GM12878 (cell line): Measurements from ENCODE around the gene WWOX. TPM values are rescaled to one million over a fixed set of nuclear protein-coding genes. Genes with fewer than 3 reads are reported as not detected.

Source experiments
- ATAC-seq: fragments of 200-7000 bp; cut with Tn5 transposase; 3 replicates; pipeline ENCODE4 v1.9.1; 2020; ENCODE audit warnings: mild to moderate bottlenecking, moderate library complexity
- BruUV-seq: library from RNA; stranded (reverse); fragments of 400-500 nt; replicated peaks from 2 replicates; lab custom pipeline; 2021; lab: Mats Ljungman, UMichigan
- CTCF ChIA-PET: fragments of 300-600 bp; sonication (Branson Sonifier 250); formaldehyde crosslinking; extraction: SDS; loops from one replicate; lab custom pipeline; 2021; ENCODE audit warnings: inconsistent platforms; lab: Yijun Ruan, JAX
- POLR2A ChIA-PET: fragments of 350-600 bp; formaldehyde crosslinking; extraction: SDS; loops from one replicate; lab custom pipeline; 2021; ENCODE audit warnings: inconsistent platforms; lab: Charles Lee
- RAD21 ChIA-PET: fragments of 300-600 bp; sonication (Branson Sonifier 250); formaldehyde crosslinking; loops from one replicate; lab custom pipeline; 2023; ENCODE audit warnings: antibody characterized with exemption; ENCODE audit not compliant: unreplicated experiment; lab: Charles Lee
- SMC1A ChIA-PET: fragments of 300-600 bp; sonication (Branson Sonifier 250); formaldehyde crosslinking; loops from one replicate; lab custom pipeline; 2023; ENCODE audit not compliant: unreplicated experiment, uncharacterized antibody; lab: Charles Lee
- DNase-seq: peaks from one replicate; pipeline ENCODE4 v3.0.0-alpha.2; 2011; ENCODE audit warnings: low read depth, low spot score
- FAIRE-seq: peaks from 3 replicates; lab custom pipeline; 2011; peaks lifted over from hg19 to GRCh38; lab: Jason Lieb, UNC
- H2AFZ ChIP-seq: 2 replicates; pipeline ENCODE4 v1.6.0; 2011; ENCODE audit warnings: low read depth, low read length, control low read depth; ENCODE audit not compliant: control insufficient read depth
- H3K27ac ChIP-seq: 2 replicates; pipeline ENCODE4 v1.5.1; 2011; ENCODE audit warnings: control low read depth; ENCODE audit not compliant: control insufficient read depth, insufficient read depth
- H3K27me3 ChIP-seq, 2 experiments: replicated peaks in 1 of 2; 2 replicates each; pipeline versions ENCODE4 v1.6.0 to v1.6.1; 2011; ENCODE audit warnings: low read length in 1 of 2; ENCODE audit not compliant: control insufficient read depth in 2 of 2, insufficient read depth in 2 of 2
- H3K36me3 ChIP-seq, 2 experiments: 2 replicates each; pipeline ENCODE4 v1.5.1; 2011; ENCODE audit warnings: low read length in 1 of 2; ENCODE audit not compliant: control insufficient read depth in 2 of 2, insufficient read depth in 2 of 2
- H3K4me1 ChIP-seq: 2 replicates; pipeline ENCODE4 v1.6.1; 2011; ENCODE audit warnings: mild to moderate bottlenecking, low read length, moderate library complexity, mixed read lengths; ENCODE audit not compliant: control insufficient read depth, insufficient read depth
- H3K4me2 ChIP-seq: 2 replicates; pipeline ENCODE4 v1.6.0; 2011; ENCODE audit warnings: control low read depth; ENCODE audit not compliant: control insufficient read depth, insufficient read depth
- H3K4me3 ChIP-seq: fragments of 200-600 bp; sonication (generic); 2 replicates; pipeline ENCODE4 v1.5.1; 2016
- H3K79me2 ChIP-seq: 2 replicates; pipeline ENCODE4 v1.6.0; 2011; ENCODE audit warnings: low read length; ENCODE audit not compliant: control insufficient read depth, insufficient read depth
- H3K9ac ChIP-seq: 2 replicates; pipeline ENCODE4 v1.8.0; 2011; ENCODE audit warnings: low read length, control low read depth, mixed read lengths; ENCODE audit not compliant: control insufficient read depth, insufficient read depth
- H3K9me3 ChIP-seq: replicated peaks from 3 replicates; pipeline ENCODE4 v1.5.1; 2011; ENCODE audit warnings: mild to moderate bottlenecking, low read length; ENCODE audit not compliant: control insufficient read depth, insufficient read depth
- H4K20me1 ChIP-seq: 2 replicates; pipeline ENCODE4 v1.6.0; 2011; ENCODE audit not compliant: control insufficient read depth, insufficient read depth
- IRF4 ChIP-seq: IDR thresholded peaks from 2 replicates; pipeline ENCODE4 v1.6.1; 2011; ENCODE audit warnings: low read depth, low read length
- MEF2B ChIP-seq: fragments of 450-650 bp; IDR thresholded peaks from 2 replicates; pipeline ENCODE4 v1.6.1; 2018; ENCODE audit warnings: mild to moderate bottlenecking, moderate library complexity; ENCODE audit not compliant: partially characterized antibody, poor library complexity, severe bottlenecking
- MXI1 ChIP-seq: fragments of 150-350 bp; IDR thresholded peaks from 2 replicates; pipeline ENCODE4 v1.6.1; 2011; ENCODE audit warnings: low read depth, mild to moderate bottlenecking, inconsistent platforms, low read length, improper control_type of control experiment
- NR2F1 ChIP-seq: fragments of 450-650 bp; conservative IDR thresholded peaks from 2 replicates; pipeline ENCODE4 v1.6.1; 2017; ENCODE audit warnings: mild to moderate bottlenecking
- RUNX3 ChIP-seq: IDR thresholded peaks from 2 replicates; pipeline ENCODE4 v1.6.1; 2012; ENCODE audit warnings: low read length, inconsistent platforms
- WGBS: methylation state at CpG from one replicate; pipeline ENCODE4 v1.1.6; 2016; ENCODE audit warnings: low lambda C conversion rate; ENCODE audit not compliant: insufficient replicate concordance, insufficient coverage; ENCODE audit errors: missing lambda C conversion rate; 5-methylcytosine and 5-hydroxymethylcytosine counted together
- in situ Hi-C: fragments of 300-500 bp; cut with MboI; formaldehyde crosslinking; loops from 9 replicates; pipeline ENCODE4 v1.14.3; 2018; ENCODE audit warnings: mixed read lengths
- intact Hi-C: fragments of 100-400 bp; cut with micrococcal nuclease; formaldehyde crosslinking; loops from one replicate; pipeline ENCODE4 v1.14.2; 2022; ENCODE audit not compliant: unreplicated experiment
- polyA plus RNA-seq, 11 experiments: library from polyadenylated mRNA; depleted of rRNA in 4 of 11; unstranded in 6 of 11; stranded (reverse) in 5 of 11; fragments of >200 nt; fragmentation: Nextera tagmentation in 4 of 11; fragmentation: Illumina TruSeq in 1 of 11; extraction: Ambion mirVana in 4 of 11; extraction: Trizol in 1 of 11; gene quantifications; 1 replicate in 1 of 11; 2 replicates in 10 of 11; pipeline versions ENCODE4 v1.2.1 to v1.2.3, GENCODE V29; 2011 to 2016; ENCODE audit warnings: inconsistent platforms in 2 of 11, missing spikeins in 2 of 11, low read depth in 1 of 11
- total RNA-seq, 4 experiments: library from RNA; depleted of rRNA in 3 of 4; stranded (reverse); fragments of >200 nt in 3 of 4; fragmentation: Illumina TruSeq in 1 of 4; extraction: Trizol in 1 of 4; gene quantifications; 2 replicates each; pipeline versions ENCODE4 v1.2.1 to v1.2.3, GENCODE V29; 2013 to 2021
- TF ChIP-seq, protein P1 (sequence below): fragments of 450-650 bp; formaldehyde crosslinking; IDR thresholded peaks from 2 replicates; pipeline ENCODE4 v1.5.0; 2022; ENCODE audit warnings: mild to moderate bottlenecking, missing genetic modification characterization

Gene WWOX
- total and polyA plus RNA-seq, 10 of the 15 experiments (the other 5 are each of a cell fraction or from before 2014, with no cell fraction given): 2.8 to 24.4 (median 17.8) TPM

DNA sequence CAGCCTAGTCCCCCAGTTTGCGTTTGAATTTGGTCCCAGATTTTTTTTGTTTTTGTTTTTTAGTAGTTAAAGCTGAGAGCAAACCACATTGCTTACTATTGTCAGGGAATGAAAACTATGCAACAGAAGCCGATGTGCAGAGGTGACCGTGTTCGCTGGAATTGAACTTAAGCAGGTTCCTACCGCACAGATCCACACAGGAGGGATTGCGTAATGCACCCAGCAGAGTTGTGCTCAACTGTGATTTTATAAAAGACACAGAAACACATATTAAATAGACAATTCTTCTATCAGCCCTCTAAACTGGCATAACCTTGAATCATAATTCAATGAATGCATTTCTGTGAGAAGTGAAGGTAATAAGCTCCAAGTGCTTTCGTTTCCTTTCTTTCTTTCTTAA lies 443.0 kb downstream of the WWOX start:
- FAIRE-seq (no peak), ATAC-seq (no peak), DNase-seq (no peak)
- CTCF ChIA-PET: interaction anchor here (0.6 kb wide), 1 partner anchor 407 kb away, joined by 3 read pairs; no protein-coding TSS in a partner anchor
- TF ChIP-seq RUNX3: no peak
- no peak for TF ChIP-seq MXI1
- no peak for TF ChIP-seq MEF2B
- no peak for TF ChIP-seq IRF4
- TF ChIP-seq, protein P1, sequence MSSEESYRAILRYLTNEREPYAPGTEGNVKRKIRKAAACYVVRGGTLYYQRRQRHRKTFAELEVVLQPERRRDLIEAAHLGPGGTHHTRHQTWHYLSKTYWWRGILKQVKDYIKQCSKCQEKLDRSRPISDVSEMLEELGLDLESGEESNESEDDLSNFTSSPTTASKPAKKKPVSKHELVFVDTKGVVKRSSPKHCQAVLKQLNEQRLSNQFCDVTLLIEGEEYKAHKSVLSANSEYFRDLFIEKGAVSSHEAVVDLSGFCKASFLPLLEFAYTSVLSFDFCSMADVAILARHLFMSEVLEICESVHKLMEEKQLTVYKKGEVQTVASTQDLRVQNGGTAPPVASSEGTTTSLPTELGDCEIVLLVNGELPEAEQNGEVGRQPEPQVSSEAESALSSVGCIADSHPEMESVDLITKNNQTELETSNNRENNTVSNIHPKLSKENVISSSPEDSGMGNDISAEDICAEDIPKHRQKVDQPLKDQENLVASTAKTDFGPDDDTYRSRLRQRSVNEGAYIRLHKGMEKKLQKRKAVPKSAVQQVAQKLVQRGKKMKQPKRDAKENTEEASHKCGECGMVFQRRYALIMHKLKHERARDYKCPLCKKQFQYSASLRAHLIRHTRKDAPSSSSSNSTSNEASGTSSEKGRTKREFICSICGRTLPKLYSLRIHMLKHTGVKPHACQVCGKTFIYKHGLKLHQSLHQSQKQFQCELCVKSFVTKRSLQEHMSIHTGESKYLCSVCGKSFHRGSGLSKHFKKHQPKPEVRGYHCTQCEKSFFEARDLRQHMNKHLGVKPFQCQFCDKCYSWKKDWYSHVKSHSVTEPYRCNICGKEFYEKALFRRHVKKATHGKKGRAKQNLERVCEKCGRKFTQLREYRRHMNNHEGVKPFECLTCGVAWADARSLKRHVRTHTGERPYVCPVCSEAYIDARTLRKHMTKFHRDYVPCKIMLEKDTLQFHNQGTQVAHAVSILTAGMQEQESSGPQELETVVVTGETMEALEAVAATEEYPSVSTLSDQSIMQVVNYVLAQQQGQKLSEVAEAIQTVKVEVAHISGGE (CRISPR knock-in tag): no peak
- TF ChIP-seq NR2F1: no peak
- H3K4me3 ChIP-seq: no peak overlapping the region
- no TSS peak for BruUV-seq
- POLR2A ChIA-PET: no interaction called here
- H3K27me3 ChIP-seq: no peaks in the 10 kb centered on the region
- WGBS: 76% methylated on average over 7 of the region's 7 CpGs
- H3K4me1 ChIP-seq: no peaks in the 10 kb centered on the region
- H3K9me3 ChIP-seq: no peaks in the 10 kb centered on the region
- SMC1A ChIA-PET: no interaction called here
- RAD21 ChIA-PET: no interaction called here
- no peak overlapping the region for H3K4me2 ChIP-seq
- H3K36me3 ChIP-seq: no peaks in the 10 kb centered on the region
- H3K79me2 ChIP-seq: no peaks in the 10 kb centered on the region
- no peak overlapping the region for H3K27ac ChIP-seq
- in situ Hi-C loops: no loop called here
- H2AFZ ChIP-seq: no peak overlapping the region
- intact Hi-C loops: no loop called here
- no peak overlapping the region for H3K9ac ChIP-seq
- H4K20me1 ChIP-seq: no peaks in the 10 kb centered on the region
